ENCODE results near the gene SNX8.
"Not testable (repeated sequence)": the region's sequence is repeated elsewhere in the genome, so short reads cannot be mapped to it uniquely, and the experiment has no call there.

The SNX8 gene, protein sequence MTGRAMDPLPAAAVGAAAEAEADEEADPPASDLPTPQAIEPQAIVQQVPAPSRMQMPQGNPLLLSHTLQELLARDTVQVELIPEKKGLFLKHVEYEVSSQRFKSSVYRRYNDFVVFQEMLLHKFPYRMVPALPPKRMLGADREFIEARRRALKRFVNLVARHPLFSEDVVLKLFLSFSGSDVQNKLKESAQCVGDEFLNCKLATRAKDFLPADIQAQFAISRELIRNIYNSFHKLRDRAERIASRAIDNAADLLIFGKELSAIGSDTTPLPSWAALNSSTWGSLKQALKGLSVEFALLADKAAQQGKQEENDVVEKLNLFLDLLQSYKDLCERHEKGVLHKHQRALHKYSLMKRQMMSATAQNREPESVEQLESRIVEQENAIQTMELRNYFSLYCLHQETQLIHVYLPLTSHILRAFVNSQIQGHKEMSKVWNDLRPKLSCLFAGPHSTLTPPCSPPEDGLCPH

DNA sequence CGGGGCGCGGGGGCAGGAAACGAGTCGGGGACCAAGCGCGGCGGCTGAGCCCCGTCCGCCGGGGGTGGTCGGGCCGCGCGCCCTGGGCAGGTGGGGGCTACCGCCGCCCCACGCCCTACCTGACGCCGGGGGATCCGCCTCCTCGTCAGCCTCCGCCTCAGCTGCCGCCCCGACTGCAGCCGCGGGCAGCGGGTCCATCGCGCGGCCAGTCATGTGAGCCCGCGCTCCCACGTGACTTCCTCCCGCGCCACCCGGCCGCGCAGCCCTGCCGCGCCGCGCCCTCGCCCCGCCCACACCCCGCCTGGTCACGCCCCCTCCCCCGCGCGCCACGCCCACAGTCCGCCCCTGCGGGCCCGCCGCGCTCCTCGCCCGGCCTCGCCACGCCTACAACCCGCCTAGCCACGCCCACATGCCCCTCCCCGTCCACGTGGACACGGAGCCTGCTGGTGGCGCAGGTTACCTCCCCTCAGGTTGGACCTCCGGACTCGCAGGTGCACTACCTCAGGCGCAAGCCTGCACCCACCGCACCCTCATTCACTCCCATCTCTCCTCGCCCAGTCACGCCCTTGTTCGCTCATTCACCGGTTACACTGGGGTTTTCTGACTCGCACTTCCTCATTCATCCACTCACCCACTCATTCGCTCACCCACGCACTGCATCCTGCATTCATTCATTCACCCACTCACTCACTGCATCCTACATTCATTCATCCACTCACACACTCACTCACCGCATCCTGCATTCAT lies at the start of gene SNX8:
Gene SNX8, minus strand, starts transcription at position 233 of the 747 bp plus-strand sequence. Its CDS starts 20 bp downstream, at position 213.
- DNase-seq (ENCODE audit: low read depth) = peak; percentile 96

DNA sequence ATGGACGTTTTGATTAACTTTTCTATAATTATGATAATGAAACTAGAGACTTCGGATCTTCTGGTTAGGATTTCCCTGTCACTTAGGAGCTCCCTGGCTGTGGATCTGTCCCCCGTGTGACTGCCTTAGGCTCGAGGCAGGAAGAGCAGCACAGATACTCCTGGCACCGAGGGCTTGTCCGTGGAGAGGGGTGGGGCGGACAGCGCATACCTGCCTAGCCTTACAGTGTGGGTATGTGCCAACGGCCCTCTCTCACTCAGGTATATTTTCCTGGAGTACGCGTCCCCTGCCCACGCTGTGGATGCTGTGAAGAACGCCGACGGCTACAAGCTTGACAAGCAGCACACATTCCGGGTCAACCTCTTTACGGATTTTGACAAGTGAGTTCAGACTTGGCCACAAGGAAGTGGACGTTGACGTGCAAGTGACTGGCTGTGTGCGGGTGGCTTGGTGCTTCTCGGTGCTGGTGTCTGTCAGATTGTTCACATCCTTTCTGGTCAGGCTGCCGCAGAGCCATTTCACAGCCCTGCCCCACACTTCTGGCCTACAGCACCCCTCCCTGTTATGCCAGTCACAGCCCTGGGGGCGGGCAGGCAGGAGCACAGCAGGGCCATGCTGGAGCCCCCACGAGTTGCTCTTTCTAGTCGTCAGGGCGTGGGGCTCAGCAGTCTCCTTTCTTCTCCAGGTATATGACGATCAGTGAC lies 48.3 kb upstream of the SNX8 start:
- DNase-seq (ENCODE audit: low read depth) = no peak

DNA sequence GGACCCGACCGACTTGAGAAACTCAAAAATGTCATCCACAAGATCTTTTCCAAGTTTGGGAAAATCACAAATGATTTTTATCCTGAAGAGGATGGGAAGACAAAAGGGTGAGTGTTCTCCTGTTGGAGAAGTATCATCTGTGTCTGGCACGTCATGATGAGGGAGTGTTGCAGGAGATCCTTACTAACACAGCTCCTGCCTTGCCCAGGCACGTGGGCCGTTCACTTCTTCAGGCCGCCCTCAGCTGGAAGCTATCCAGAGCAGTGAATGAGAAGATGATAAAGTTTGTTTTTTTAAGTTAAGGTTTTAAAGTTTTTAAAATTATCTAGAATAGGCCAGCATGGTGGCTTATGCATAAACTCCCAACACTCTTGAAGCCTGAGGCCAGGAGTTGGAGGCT lies 46.6 kb upstream of the SNX8 start:
- DNase-seq (ENCODE audit: low read depth) = no peak

DNA sequence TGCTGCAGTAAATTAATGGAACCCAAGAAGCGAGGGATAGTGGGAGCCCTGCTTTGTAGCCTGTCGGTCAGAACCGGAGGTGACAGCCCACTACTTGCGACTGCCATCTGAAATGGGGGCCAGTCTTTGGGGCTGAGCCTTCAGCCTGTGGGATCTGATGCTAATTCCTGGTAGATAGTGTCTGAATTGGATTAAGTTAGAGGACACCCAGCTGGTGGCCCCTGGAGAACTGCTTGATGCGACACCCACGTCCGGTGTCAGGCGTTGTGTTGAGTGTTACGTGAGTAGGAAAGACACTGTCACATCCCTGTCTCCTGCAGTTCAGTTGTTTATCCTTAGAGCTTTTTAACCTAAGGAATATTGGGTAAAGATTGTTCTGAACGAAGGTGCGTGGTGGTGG lies 45.4 kb upstream of the SNX8 start:
- no peak for DNase-seq (ENCODE audit: low read depth)

DNA sequence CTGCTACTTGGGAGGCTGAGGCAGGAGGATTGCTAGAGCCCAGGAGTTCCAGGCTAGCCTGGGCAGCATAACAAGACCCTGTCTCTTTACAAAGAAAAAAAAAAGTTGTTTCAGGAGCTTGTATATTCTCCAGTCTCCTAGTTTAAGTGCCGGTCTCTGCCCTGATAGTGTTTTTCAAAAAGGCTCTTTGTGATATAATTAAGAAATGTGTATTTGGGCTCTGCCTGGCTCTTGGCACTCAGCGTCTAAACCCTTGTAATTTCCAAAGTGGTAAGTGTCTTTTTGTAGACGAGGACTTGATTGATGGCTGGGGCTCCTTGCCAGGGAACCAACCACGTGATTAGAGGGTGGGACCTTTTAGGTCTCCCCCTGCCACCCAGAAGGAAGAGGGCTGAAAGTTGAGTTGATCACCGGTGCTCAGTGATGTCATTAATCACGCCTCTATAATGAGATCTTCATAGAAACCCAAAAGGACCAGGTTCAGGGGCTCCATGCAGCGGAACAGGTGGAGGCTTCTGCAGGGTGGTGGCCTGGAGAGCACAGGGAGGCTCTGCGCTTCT lies 44.8 kb upstream of the SNX8 start:
- DNase-seq (ENCODE audit: low read depth) = no peak

DNA sequence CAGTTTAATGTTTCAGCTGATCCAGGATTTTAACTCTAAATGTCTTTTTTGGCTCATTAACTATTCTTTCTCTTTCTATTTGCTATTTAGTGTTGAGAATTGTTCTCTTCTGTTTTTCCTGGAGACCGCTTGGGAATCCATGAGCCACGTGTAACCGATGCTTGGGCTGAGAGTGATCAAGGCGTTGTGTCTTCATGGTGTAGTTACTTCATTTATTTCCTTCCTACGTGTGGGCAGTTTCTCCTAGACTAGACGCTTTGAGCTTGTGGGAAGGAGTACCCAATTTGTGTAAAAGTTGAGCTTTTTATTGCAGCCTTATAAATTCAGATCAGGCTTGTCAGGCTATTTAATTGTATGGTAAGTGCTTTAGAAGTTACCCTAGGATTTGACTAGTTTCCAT lies 43.3 kb upstream of the SNX8 start:
- no peak for DNase-seq (ENCODE audit: low read depth)

DNA sequence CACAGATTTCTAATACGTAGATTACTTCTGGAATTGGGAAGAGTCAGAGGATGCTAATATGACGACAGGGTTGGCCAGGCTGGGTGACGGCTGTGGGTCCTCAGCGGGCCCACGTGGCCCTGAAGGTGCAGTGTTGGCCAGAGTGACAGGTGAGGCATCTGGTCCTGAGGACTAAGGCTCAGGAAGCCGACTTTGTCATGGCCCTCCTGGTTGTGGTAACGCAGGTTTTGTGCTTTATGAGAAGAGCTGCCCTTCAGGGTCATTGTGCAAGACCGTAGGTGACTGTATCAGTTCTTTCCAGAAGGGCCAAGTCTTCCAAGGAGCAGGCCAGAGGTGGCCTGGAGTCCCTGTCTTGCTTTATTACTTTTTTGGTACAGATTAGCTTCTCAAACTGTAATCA lies 42.9 kb upstream of the SNX8 start:
- no peak for DNase-seq (ENCODE audit: low read depth)

DNA sequence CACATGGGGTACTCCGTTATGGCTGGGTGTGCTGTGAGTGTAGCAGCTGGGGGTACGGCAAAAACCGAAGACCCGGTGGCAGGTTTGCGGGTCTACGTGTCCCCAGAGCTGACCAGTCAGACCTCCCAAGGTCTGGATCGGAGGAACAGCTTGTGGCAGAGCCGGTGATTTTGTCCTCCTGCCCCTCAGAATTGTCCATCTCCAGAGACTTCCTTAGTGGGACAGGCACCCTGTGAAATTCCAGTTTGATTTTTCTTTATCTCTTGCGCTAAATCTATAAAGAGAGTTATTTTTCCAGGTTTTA lies 41.4 kb upstream of the SNX8 start:
- DNase-seq (ENCODE audit: low read depth) = no peak

DNA sequence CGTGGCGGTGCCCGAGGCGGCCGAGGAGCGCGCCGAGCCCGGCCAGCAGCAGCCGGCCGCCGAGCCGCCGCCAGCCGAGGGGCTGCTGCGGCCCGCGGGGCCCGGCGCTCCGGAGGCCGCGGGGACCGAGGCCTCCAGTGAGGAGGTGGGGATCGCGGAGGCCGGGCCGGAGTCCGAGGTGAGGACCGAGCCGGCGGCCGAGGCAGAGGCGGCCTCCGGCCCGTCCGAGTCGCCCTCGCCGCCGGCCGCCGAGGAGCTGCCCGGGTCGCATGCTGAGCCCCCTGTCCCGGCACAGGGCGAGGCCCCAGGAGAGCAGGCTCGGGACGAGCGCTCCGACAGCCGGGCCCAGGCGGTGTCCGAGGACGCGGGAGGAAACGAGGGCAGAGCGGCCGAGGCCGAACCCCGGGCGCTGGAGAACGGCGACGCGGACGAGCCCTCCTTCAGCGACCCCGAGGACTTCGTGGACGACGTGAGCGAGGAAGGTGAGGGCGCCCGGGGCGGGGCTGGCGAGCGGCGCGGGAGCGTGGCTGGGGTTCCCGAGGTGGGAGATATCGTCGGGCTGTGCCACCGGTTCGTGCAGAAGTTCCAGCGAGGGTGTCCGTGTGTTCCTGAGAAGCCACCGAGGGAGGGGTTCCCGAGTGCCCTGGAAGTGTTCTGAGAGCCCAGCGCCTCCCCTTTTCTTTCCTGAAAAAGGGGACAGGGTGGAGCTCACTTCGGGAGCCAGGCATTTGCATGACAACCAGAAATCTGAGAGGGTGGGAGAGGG lies 40.9 kb upstream of the SNX8 start:
- no peak for DNase-seq (ENCODE audit: low read depth)

DNA sequence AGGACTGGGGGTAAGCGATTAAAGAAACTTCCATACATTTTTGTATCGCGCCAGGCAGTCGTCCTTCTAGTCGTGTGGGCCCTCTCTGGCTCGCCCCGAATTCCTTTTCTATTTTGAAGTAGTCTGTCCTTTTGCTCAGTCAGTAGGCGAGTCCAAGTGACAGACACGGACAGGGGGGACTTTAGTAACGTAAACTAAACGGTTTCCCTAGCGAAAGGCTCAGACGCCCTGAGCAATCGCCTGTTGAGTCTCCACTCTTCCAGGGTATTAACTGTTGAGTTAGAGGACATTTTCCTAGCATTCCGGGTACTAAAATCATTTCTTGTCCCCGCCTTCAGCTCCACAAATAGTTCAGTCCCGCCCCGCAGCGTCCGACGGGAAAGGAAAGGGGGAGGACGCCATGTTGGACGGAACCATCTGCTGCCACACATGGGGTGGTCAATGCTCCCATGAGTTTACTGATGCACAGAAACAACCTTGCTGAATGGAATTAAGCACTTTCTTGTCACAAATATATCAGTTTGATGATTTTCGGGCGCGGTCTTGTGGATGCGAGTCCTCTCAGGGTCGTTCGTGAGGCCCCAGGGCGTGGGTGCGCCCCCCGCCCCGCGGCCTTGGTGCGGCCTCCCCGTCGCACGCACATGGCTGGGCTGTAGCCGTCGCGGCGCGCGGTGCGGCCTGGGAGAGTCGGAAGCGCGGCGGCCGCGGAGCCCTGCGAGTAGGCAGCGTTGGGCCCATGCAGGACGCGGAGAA lies 40.1 kb upstream of the SNX8 start, which contains the start of gene EIF3B:
Gene EIF3B, plus strand, starts transcription at position 642 of the 753 bp plus-strand sequence. Its CDS starts 95 bp downstream, at position 737.
- peak; percentile 63 for DNase-seq (ENCODE audit: low read depth)

DNA sequence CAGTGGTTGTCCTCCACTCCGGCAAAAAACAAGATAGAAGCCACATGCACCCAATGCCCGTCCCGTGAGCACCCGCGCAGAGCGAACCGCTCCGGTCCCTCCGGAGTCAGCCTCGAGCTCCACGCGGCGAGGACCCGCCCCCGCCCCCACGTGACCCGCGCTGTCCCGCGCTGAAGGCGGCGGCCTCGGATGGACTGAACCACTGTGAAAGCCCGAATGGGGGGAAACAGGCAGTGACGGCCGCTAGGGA lies 39.6 kb upstream of the SNX8 start:
- DNase-seq (ENCODE audit: low read depth) = peak; percentile 82

DNA sequence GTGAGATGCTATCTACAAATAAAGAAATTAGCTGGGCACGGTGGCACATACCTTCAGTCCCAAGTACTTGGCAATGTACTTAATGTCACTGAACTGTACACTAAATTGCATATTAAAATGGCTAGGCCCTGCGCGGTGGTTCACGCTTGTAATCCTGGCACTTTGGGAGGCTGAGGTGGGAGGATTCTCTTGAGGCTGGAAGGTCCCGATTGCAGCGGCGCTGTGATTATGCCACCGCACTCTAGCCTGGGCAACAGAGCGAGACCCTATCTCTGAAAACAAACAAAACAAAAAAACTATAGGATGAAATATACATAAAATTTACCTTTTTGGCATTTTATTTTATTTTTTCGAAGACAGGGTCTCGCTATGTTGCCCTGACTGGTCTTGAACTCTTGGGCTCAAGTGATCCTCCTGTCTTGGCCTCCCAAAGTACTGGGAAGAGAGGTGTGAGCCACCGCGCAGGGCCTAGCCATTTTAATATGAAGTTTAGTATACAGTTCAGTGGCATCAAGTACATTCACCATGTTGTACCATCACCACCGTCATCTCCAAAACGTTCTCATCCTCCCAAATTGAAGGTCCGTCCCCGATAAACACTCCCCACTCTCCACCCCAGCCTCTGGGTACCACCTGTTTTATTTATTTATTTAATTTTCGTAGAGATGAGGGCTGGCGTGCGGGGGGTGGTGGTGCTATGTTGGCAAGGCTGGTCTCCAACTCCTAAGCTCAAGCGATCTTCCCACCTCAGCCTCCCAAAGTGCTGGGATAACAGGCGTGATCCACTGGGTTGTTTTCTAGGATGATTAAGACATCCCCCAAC lies 39.1 kb upstream of the SNX8 start:
- no peak for DNase-seq (ENCODE audit: low read depth)

DNA sequence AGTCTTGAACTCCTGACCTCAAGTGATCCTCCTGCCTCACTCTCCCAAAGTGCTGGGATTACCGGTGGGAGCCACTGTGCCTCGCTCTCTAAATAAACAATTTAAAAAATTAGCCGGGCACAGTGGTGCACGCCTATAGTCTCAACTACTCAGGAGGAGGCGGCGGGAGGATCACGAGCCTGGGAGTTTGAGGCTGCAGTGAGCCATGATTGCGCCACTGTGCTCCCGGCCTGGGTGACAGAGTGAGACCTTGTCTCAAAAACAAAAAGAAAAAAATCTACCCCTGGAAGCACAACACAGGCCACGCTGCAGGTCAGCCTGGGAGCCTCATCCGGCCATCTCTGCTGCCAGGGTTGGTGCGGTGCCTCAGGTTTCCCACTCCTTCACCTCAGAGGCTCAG lies 36.6 kb upstream of the SNX8 start:
- no peak for DNase-seq (ENCODE audit: low read depth)

DNA sequence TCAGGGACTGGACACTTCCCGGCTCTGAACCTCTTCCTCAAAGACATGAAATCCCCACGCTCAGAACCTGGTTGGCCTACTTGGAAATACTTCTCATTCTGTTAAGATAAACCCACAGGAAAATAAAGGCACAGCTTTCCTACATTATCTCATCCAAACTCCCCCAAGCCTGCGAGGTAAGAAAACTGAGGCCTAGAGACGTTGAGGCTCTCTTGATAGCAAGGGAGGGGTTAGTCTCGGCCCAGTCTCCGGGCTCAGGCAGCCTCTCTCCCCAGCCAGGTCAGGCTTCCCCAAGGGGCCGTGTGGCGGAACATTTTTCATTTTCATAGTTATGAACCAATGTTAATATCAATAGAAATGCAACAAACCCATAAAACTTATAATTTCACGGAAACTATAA lies 35.8 kb upstream of the SNX8 start:
- DNase-seq (ENCODE audit: low read depth) = no peak

DNA sequence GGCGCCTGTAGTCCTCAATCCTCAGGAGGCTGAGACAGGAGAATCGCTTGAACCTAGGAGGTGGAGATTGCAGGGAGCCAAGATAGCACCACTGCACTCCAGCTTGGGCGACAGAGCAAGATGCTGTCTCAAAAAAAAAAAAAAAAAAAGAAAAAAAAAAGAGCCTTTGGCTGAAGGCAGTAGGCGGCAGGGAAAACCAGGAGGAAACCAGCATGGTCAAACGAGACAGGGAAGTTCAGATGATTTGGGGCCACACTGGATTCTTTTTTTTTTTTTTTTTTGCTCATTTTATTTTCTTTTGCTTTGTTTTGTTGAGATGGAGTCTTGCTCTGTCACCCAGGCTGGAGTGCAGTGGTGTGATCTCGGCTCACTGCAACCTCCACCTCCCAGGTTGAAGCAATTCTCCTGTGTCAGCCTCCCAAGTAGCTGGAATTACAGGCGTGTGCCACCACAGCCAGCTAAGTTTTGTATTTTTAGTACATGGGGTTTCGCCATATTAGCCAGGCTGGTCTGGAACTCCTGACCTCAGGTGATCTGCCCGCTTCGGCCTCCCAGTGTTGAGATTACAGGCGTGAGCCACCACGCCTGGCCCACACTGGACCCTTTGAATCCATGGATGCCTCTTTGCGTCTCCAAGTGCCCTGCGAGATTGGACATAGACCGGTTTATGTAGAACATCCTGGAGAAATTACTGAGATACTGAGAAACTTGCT lies 33.3 kb upstream of the SNX8 start:
- DNase-seq (ENCODE audit: low read depth) = not testable (repeated sequence)

DNA sequence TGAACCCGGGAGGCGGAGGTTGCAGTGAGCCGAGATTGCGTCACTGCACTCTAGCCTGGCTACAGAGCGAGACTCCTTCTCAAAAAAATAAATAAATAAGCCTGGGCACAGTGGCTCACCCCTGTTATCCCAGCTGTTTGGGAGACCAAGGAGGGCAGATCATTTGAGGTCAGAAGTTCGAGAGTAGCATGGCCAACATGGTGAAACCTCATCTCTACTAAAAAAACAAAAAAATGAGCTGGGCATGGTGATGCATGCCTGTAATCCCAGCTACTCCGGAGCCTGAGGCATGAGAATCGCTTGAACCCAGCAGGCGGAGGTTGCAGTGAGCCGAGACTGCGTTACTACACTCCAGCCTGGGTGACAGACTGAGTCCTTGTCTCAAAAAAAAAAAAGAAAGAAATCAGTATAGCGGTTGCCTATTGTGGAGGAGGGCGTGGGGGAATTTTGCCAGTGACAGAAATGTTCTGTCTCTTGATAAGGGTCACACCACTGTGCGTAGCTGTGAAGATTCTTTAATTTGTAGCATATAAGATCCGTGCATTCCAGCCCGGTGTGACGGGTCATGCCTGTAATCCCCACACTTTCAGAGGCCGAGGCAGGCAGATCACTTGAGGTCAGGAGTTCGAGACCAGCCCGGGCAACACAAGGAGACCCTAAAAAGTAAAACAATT lies 22.5 kb upstream of the SNX8 start:
- DNase-seq (ENCODE audit: low read depth) = no peak

DNA sequence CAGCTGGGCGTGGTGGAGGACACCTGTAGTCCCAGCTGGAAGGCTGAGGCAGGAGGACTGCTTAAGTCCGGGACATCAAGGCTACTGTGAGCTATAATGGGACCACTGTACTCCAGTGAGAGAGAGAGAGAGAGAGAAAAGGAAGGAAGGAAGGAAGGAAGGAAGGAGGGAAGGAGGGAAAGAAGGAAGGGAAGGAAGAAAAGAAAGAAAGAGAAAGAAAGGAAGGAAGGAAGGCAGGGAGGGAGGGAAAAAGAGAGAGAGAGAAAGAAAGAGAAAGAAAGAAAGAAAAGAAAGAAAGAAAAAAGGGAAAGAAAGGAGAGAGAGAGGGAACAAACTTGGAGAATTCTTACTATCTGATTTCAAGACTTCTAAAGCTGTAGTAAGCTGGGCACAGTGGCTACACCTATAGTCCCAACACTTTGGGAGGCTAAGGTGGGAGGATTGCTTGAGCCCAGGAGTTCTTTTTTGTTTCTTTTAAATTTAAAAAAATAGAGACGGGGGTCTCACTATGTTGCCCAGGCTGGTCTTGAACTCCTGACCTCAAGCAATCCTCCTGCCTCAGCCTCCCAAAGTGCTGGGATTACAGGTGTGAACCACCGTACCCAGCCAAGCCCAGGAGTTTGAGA lies 18.5 kb upstream of the SNX8 start:
- DNase-seq (ENCODE audit: low read depth) = not testable (repeated sequence)

DNA sequence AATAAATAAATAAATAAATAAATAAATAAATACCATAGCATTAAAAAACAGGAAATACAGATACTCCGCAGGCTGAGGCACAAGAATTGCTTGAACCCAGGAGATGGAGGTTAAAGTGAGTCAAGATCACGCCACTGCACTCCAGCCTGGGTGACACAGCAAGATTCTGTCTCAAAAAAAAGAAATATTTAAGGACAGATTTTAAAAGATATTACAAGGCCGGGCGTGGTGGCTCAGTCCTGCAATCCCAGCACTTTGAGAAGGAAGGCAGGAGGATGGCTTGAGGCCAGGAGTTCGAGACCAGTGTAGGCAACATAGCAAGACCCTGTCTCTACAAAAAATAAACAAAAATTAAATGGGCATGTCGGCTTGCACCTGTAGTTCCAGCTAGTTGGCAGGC lies 17.5 kb upstream of the SNX8 start:
- DNase-seq (ENCODE audit: low read depth) = no peak

DNA sequence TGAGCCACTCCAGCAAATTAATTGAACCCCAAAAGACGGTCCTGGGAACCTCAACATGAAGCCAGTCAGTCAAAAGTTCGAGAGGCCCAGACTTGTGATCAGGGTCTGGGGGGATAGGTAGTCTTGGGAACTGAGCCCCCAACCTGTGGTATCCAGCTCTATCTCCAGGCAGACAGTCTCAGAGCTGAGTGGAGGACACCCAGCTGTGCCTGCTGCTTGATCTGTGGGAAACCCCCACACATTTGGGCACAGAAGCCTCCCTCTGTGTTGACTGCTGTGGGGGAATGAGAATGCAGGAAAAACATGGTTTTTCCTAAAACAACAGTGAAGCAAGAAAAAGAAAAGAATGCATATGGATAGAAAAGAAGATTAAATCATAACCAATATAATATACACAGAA lies 16.3 kb upstream of the SNX8 start:
- no peak for DNase-seq (ENCODE audit: low read depth)
